WTC11 (cell line): ENCODE measurements around the gene IL16.

Experiments
- CTCF ChIP-seq: fragments of 200-600 bp; IDR thresholded peaks from 2 replicates; pipeline ENCODE4 v1.8.0; 2022; ENCODE audit warnings: antibody characterized with exemption
- STAT6 ChIP-seq: sonication (generic); formaldehyde crosslinking; conservative IDR thresholded peaks from 2 replicates; pipeline ENCODE4 v1.8.1; 2023; ENCODE audit warnings: mild to moderate bottlenecking, low read depth, missing genetic modification reagents, moderate library complexity

GRCh38 chr15:81235276-81236123 lies 38.8 kb downstream of the IL16 start:
- no peak for TF ChIP-seq CTCF
- no peak for TF ChIP-seq STAT6 (CRISPR knock-in tag)
